ENCODE measurements around the gene ELP6. TPM values are rescaled to one million over a fixed set of nuclear protein-coding genes. Genes with fewer than 3 reads are reported as not detected.

The ELP6 gene
- total RNA-seq, 1 donor: 39.3 TPM

GRCh38 chr3:47525617-47526016 lies 12.1 kb upstream of the ELP6 start:
- no peak overlapping the region for H3K4me3 ChIP-seq (ENCODE audit: low read depth, low read length)
- DNase-seq (ENCODE audit: low read depth): no peak
- no peak for TF ChIP-seq CTCF (IDR thresholded peaks at IDR 0.05; ENCODE audit: insufficient read depth, low read depth, low read length)

- DNase-seq (ENCODE audit: low read depth): no peak
- TF ChIP-seq CTCF (IDR thresholded peaks at IDR 0.05; ENCODE audit: insufficient read depth, low read depth, low read length): no peak
- H3K4me3 ChIP-seq (ENCODE audit: low read depth, low read length): no peak overlapping the region
Observed at GRCh38 chr3:47523310-47524073, 10.0 kb upstream of the ELP6 start.

GRCh38 chr3:47522082-47522987 lies 8.8 kb upstream of the ELP6 start:
- TF ChIP-seq CTCF (IDR thresholded peaks at IDR 0.05; ENCODE audit: insufficient read depth, low read depth, low read length): peak; percentile 86
- H3K4me3 ChIP-seq (ENCODE audit: low read depth, low read length): no peak overlapping the region
- peak; percentile 92 for DNase-seq (ENCODE audit: low read depth)

GRCh38 chr3:47520756-47521155 lies 7.2 kb upstream of the ELP6 start:
- no peak for DNase-seq (ENCODE audit: low read depth)
- no peak for TF ChIP-seq CTCF (IDR thresholded peaks at IDR 0.05; ENCODE audit: insufficient read depth, low read depth, low read length)

GRCh38 chr3:47517937-47518336 lies 4.4 kb upstream of the ELP6 start:
- no peak for DNase-seq (ENCODE audit: low read depth)
- H3K4me3 ChIP-seq (ENCODE audit: low read depth, low read length): no peak overlapping the region
- TF ChIP-seq CTCF (IDR thresholded peaks at IDR 0.05; ENCODE audit: insufficient read depth, low read depth, low read length): no peak

More at GRCh38 chr3:47520756-47521155, 7.2 kb upstream of the ELP6 start:
- no peak overlapping the region for H3K4me3 ChIP-seq (ENCODE audit: low read depth, low read length)

- no peak for TF ChIP-seq CTCF (IDR thresholded peaks at IDR 0.05; ENCODE audit: insufficient read depth, low read depth, low read length)
- no peak overlapping the region for H3K4me3 ChIP-seq (ENCODE audit: low read depth, low read length)
- peak; percentile 4 for DNase-seq (ENCODE audit: low read depth)
Observed at GRCh38 chr3:47515864-47516319, 2.4 kb upstream of the ELP6 start.

Measured in fibroblast of villous mesenchyme (primary cell).